Measurements from ENCODE around the gene EEF2.

Gene EEF2

GRCh38 chr19:3983936-3984583 lies 1.2 kb downstream of the EEF2 start:
- no peak for FAIRE-seq

- FAIRE-seq, result no peak
Measured at GRCh38 chr19:3983542-3983914, 1.7 kb downstream of the EEF2 start.

GRCh38 chr19:3982701-3983541 lies 2.3 kb downstream of the EEF2 start:
- no peak for FAIRE-seq

GRCh38 chr19:3981736-3982681 lies 3.3 kb downstream of the EEF2 start:
- no peak for FAIRE-seq

GRCh38 chr19:3981373-3981735 lies 3.9 kb downstream of the EEF2 start:
- FAIRE-seq, result no peak

- no peak for FAIRE-seq
Measured at GRCh38 chr19:3980353-3981251, 4.7 kb downstream of the EEF2 start.

GRCh38 chr19:3979674-3980352 lies 5.5 kb downstream of the EEF2 start:
- FAIRE-seq, result no peak

GRCh38 chr19:3979289-3979673 lies 6.0 kb downstream of the EEF2 start:
- FAIRE-seq, result no peak

GRCh38 chr19:3978145-3978544 lies 7.1 kb downstream of the EEF2 start:
- FAIRE-seq, result no peak

- no peak for FAIRE-seq
Measured at GRCh38 chr19:3977242-3978143, 7.8 kb downstream of the EEF2 start.

- FAIRE-seq, result no peak
Measured at GRCh38 chr19:3976495-3977241, 8.6 kb downstream of the EEF2 start.

GRCh38 chr19:3975637-3976087 lies 9.6 kb downstream of the EEF2 start:
- no peak for FAIRE-seq

- FAIRE-seq, result no peak
Measured at GRCh38 chr19:3975144-3975543, 10.1 kb downstream of the EEF2 start.

GRCh38 chr19:3970808-3971598 lies 14.3 kb downstream of the EEF2 start, which contains the start of gene DAPK3:
DAPK3 (minus strand) TSS chr19:3971099; CDS start chr19:3969735, 1,364 bp downstream.
- FAIRE-seq, result peak; percentile 97

- no peak for FAIRE-seq
Measured at GRCh38 chr19:3970313-3970807, 14.9 kb downstream of the EEF2 start.

GRCh38 chr19:3969435-3970312 lies 15.6 kb downstream of the EEF2 start:
- FAIRE-seq, result no peak

Data from G401.6 (cell line).